GM13977 (cell line): ENCODE results near the gene TARS2.

Experiments used
- DNase-seq: peaks from one replicate; pipeline ENCODE4 v3.0.0; 2012; ENCODE audit warnings: low spot score
- CTCF ChIP-seq: IDR thresholded peaks from 2 replicates; pipeline ENCODE4 v1.5.1; 2012; ENCODE audit warnings: mild to moderate bottlenecking, control low read depth; ENCODE audit not compliant: insufficient read depth; ENCODE audit errors: extremely low read depth, missing control alignments
- in situ Hi-C: fragments of 300-500 bp; cut with MboI; formaldehyde crosslinking; loops from one replicate; pipeline ENCODE4 v1.12.0; 2022; ENCODE audit warnings: low sequenced_read_pairs, low pct_unique_long_range_greater_than_20kb, mixed read lengths, inconsistent platforms; ENCODE audit not compliant: unreplicated experiment

The TARS2 gene

GRCh38 chr1:150553392-150554085 is 66.3 kb downstream of the TARS2 start:
- DNase-seq: no peak
- in situ Hi-C loops: no loop called here
- no peak for TF ChIP-seq CTCF

- TF ChIP-seq CTCF: no peak
- in situ Hi-C loops: no loop called here
- no peak for DNase-seq
These were observed 66.8 kb downstream of the TARS2 start for GRCh38 chr1:150554086-150554452.

- no peak for DNase-seq
- in situ Hi-C loops: no loop called here
- TF ChIP-seq CTCF: no peak
These were observed 68.2 kb downstream of the TARS2 start for GRCh38 chr1:150555198-150555970.

GRCh38 chr1:150555971-150556865 is 69.0 kb downstream of the TARS2 start:
- in situ Hi-C loops: no loop called here

GRCh38 chr1:150557065-150557600 is 69.9 kb downstream of the TARS2 start:
- DNase-seq: no peak
- in situ Hi-C loops: no loop called here
- TF ChIP-seq CTCF: no peak

More at GRCh38 chr1:150555971-150556865, 69.0 kb downstream of the TARS2 start:
- no peak for DNase-seq
- TF ChIP-seq CTCF: no peak
